Caco-2 (cell line): ENCODE data around the gene NRP1. TPM values are rescaled to one million over a fixed set of nuclear protein-coding genes. Genes with fewer than 3 reads are reported as not detected.

Experiments
- BruUV-seq: library from RNA; stranded (reverse); fragments of 400-500 nt; replicated peaks from 2 replicates; lab custom pipeline; 2021; lab: Mats Ljungman, UMichigan
- CTCF ChIA-PET: fragments of 300-600 bp; sonication (Branson Sonifier 250); formaldehyde crosslinking; loops from one replicate; lab custom pipeline; 2022; ENCODE audit warnings: antibody characterized with exemption; lab: Charles Lee
- POLR2A ChIA-PET: fragments of 300-600 bp; sonication (Branson Sonifier 250); formaldehyde crosslinking; loops from one replicate; lab custom pipeline; 2022; ENCODE audit warnings: antibody characterized with exemption; lab: Charles Lee
- DNase-seq, 2 experiments: peaks; one replicate each; pipeline versions ENCODE4 v3.0.0 to v3.0.0-alpha.2; 2020 to 2022
- H3K27me3 ChIP-seq: replicated peaks from 2 replicates; pipeline ENCODE4 v1.6.0; 2011; ENCODE audit warnings: low read length; ENCODE audit not compliant: control insufficient read depth, insufficient read depth
- H3K36me3 ChIP-seq: 2 replicates; pipeline ENCODE4 v1.5.1; 2011; ENCODE audit warnings: low read length; ENCODE audit not compliant: control insufficient read depth, insufficient read depth
- H3K4me1 ChIP-seq: fragments of 250-450 bp; sonication (Bioruptor Pico); 2 replicates; pipeline ENCODE4 v1.5.1; 2020; ENCODE audit warnings: mild to moderate bottlenecking
- H3K4me3 ChIP-seq: 2 replicates; pipeline ENCODE4 v1.5.1; 2011; ENCODE audit warnings: low read depth, mild to moderate bottlenecking, control low read depth, low read length
- H3K9me3 ChIP-seq: fragments of 250-450 bp; sonication (Bioruptor Pico); 2 replicates; pipeline ENCODE4 v1.5.1; 2020; ENCODE audit warnings: mild to moderate bottlenecking, moderate library complexity
- H3K27ac Mint-ChIP-seq: one replicate; pipeline ENCODE4 v1.8.0; 2022; ENCODE audit warnings: mixed read lengths; ENCODE audit not compliant: unreplicated experiment
- H3K27me3 Mint-ChIP-seq: one replicate; pipeline ENCODE4 v1.8.0; 2022; ENCODE audit warnings: mixed read lengths; ENCODE audit not compliant: insufficient read depth, unreplicated experiment
- H3K36me3 Mint-ChIP-seq: one replicate; pipeline ENCODE4 v1.8.0; 2022; ENCODE audit warnings: mild to moderate bottlenecking, mixed read lengths; ENCODE audit not compliant: insufficient read depth, unreplicated experiment
- H3K4me1 Mint-ChIP-seq: one replicate; pipeline ENCODE4 v1.8.0; 2022; ENCODE audit warnings: low read depth, mixed read lengths; ENCODE audit not compliant: unreplicated experiment
- H3K4me3 Mint-ChIP-seq: one replicate; pipeline ENCODE4 v1.8.0; 2022; ENCODE audit warnings: mild to moderate bottlenecking, moderate library complexity, mixed read lengths; ENCODE audit not compliant: unreplicated experiment
- H3K9me3 Mint-ChIP-seq: one replicate; pipeline ENCODE4 v1.8.0; 2022; ENCODE audit warnings: mixed read lengths; ENCODE audit not compliant: unreplicated experiment
- intact Hi-C: fragments of 100-400 bp; cut with micrococcal nuclease; formaldehyde crosslinking; loops from one replicate; pipeline ENCODE4 v1.10.0; 2022; ENCODE audit not compliant: unreplicated experiment
- total RNA-seq: library from RNA; stranded (reverse); gene quantifications from 2 replicates; pipeline ENCODE4 v1.2.3, GENCODE V29; 2022
- TF ChIP-seq, protein P1 (sequence below), 2 experiments: fragments of 200-600 bp in 1 of 2; IDR thresholded peaks; 1 replicate in 1 of 2; 2 replicates in 1 of 2; pipeline versions ENCODE4 v1.5.1 to v1.8.0; 2011 to 2022; ENCODE audit warnings: antibody characterized with exemption in 1 of 2, control low read depth in 1 of 2, inconsistent platforms in 1 of 2, low read depth in 1 of 2, low read length in 1 of 2, mild to moderate bottlenecking in 1 of 2, moderate library complexity in 1 of 2; ENCODE audit not compliant: insufficient read depth in 1 of 2, severe bottlenecking in 1 of 2, unreplicated experiment in 1 of 2

Gene NRP1
- total RNA-seq, 1 experiment from 2014 or later, result 123 TPM

DNA sequence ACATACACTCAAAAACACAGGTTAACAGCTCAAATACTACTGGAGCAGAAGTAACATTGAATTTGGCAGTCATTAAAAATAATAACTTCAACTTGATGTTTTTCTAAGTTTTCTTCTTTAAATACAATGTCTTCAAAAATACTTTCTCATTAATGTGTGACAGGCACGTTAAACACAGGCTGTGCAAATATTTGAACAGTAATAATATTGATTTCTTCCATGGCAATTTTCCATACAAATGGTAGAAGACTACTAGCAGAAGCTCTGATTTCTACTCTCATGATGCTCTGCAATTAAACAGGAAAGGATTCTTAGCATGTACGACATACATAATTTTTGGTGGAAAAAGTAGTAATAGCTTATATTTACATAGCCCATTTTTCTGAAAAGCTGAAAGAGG is 47.4 kb downstream of the NRP1 start:
- POLR2A ChIA-PET, result interaction anchor here (0.5 kb wide), 1 partner anchor 100 kb away, joined by 3 read pairs; no protein-coding TSS in a partner anchor
- Mint-ChIP-seq H3K36me3 (peaks cover 18% of the 10 kb centered on the region), H3K9me3 (no peaks in the 10 kb centered on the region), H3K4me1 (peaks cover 31% of the 10 kb centered on the region), H3K4me3 (no peak overlapping the region), H3K27ac (no peak overlapping the region), H3K27me3 (no peaks in the 10 kb centered on the region)
- Histone ChIP-seq H3K4me3 (no peak overlapping the region), H3K36me3 (no peaks in the 10 kb centered on the region), H3K27me3 (no peaks in the 10 kb centered on the region), H3K9me3 (no peaks in the 10 kb centered on the region), H3K4me1 (peaks cover 42% of the 10 kb centered on the region)
- no peak for DNase-seq
- intact Hi-C loops, result no loop called here
- no TSS peak for BruUV-seq
- CTCF ChIA-PET, result interaction anchor here (1.2 kb wide), 1 partner anchor 94 kb away, joined by 5 read pairs; no protein-coding TSS in a partner anchor
- TF ChIP-seq, protein P1, sequence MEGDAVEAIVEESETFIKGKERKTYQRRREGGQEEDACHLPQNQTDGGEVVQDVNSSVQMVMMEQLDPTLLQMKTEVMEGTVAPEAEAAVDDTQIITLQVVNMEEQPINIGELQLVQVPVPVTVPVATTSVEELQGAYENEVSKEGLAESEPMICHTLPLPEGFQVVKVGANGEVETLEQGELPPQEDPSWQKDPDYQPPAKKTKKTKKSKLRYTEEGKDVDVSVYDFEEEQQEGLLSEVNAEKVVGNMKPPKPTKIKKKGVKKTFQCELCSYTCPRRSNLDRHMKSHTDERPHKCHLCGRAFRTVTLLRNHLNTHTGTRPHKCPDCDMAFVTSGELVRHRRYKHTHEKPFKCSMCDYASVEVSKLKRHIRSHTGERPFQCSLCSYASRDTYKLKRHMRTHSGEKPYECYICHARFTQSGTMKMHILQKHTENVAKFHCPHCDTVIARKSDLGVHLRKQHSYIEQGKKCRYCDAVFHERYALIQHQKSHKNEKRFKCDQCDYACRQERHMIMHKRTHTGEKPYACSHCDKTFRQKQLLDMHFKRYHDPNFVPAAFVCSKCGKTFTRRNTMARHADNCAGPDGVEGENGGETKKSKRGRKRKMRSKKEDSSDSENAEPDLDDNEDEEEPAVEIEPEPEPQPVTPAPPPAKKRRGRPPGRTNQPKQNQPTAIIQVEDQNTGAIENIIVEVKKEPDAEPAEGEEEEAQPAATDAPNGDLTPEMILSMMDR (IDR thresholded peaks at IDR 0.05; ENCODE audit: insufficient read depth in 1 of 2, low read depth in 1 of 2, low read length in 1 of 2, severe bottlenecking in 1 of 2, unreplicated experiment in 1 of 2), result no peak

DNA sequence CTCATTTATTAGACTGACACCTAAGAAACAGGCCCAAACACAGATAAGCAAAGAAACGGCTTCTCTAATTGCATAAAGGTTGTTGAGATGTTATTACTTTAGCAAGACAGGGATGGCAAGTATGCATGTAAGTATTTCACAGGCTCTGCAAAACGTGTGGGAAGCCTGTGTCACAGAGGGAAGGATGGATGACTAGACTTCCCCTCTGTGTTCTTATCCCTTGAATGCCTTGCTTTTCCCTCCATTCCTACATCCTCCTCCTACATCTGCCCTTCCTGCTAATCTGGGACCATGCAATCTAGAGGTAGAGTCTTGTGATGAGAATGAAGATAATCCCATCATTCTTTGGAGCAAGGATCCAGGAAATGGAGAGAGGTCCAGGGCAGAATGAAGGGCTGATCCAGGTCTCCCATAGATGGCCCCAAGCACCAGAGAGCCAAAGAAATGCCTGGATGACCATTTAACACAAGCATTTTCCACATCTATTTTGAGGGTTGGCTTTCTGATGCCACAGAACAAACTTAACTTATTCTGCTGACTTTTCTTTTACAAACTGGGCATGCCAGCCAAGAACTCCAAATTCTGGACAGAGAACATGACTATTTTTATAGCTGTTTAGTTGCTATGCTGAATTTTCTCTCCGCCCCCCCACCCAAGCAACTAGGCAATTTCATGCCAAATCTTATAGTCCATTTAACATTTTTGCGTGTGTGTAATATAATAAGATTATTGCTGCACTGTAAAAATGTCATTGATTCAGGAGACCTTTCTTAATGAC is 48.1 kb downstream of the NRP1 start:
- Histone ChIP-seq H3K9me3 (no peaks in the 10 kb centered on the region), H3K4me1 (peaks cover 34% of the 10 kb centered on the region), H3K36me3 (no peaks in the 10 kb centered on the region), H3K27me3 (no peaks in the 10 kb centered on the region), H3K4me3 (no peak overlapping the region)
- H3K36me3 Mint-ChIP-seq, result peaks cover 18% of the 10 kb centered on the region
- no peaks in the 10 kb centered on the region for H3K27me3 Mint-ChIP-seq
- intact Hi-C loops, result no loop called here
- H3K27ac Mint-ChIP-seq, result no peak overlapping the region
- ChIA-PET POLR2A (no interaction called here), CTCF (interaction anchor here (1.2 kb wide), 1 partner anchor 93 kb away, joined by 5 read pairs; no protein-coding TSS in a partner anchor)
- BruUV-seq, result no TSS peak
- DNase-seq, result no peak
- H3K9me3 Mint-ChIP-seq, result no peaks in the 10 kb centered on the region
- H3K4me1 Mint-ChIP-seq, result peaks cover 24% of the 10 kb centered on the region
- TF ChIP-seq, protein P1 (IDR thresholded peaks at IDR 0.05; ENCODE audit: insufficient read depth in 1 of 2, low read depth in 1 of 2, low read length in 1 of 2, severe bottlenecking in 1 of 2, unreplicated experiment in 1 of 2), result no peak
- no peak overlapping the region for H3K4me3 Mint-ChIP-seq

GRCh38 chr10:33284945-33285344 is 49.5 kb downstream of the NRP1 start:
- no peaks in the 10 kb centered on the region for H3K9me3 Mint-ChIP-seq
- intact Hi-C loops, result no loop called here
- CTCF ChIA-PET, result no interaction called here
- H3K9me3 ChIP-seq, result no peaks in the 10 kb centered on the region
- POLR2A ChIA-PET, result interaction anchor here (0.7 kb wide), 1 partner anchor 12 kb away, joined by 6 read pairs; no protein-coding TSS in a partner anchor
- no peak overlapping the region for H3K27ac Mint-ChIP-seq
- DNase-seq, result no peak
- H3K36me3 ChIP-seq, result no peaks in the 10 kb centered on the region
- H3K27me3 Mint-ChIP-seq, result no peaks in the 10 kb centered on the region
- no peak overlapping the region for H3K4me3 ChIP-seq
- no peak overlapping the region for H3K4me3 Mint-ChIP-seq
- H3K27me3 ChIP-seq, result no peaks in the 10 kb centered on the region
- TF ChIP-seq, protein P1 (IDR thresholded peaks at IDR 0.05; ENCODE audit: insufficient read depth in 1 of 2, low read depth in 1 of 2, low read length in 1 of 2, severe bottlenecking in 1 of 2, unreplicated experiment in 1 of 2), result no peak
- no TSS peak for BruUV-seq
- peaks cover 14% of the 10 kb centered on the region for H3K4me1 Mint-ChIP-seq
- peaks cover 9% of the 10 kb centered on the region for H3K36me3 Mint-ChIP-seq
- peaks cover 29% of the 10 kb centered on the region for H3K4me1 ChIP-seq
